Neuronal stem cell (in vitro differentiated cells): ENCODE measurements around the gene MGAT5B.

Experiments
- DNase-seq: peaks from one replicate; pipeline ENCODE4 v3.0.0-alpha.2; 2013; ENCODE audit warnings: low spot score
- H2AFZ ChIP-seq: one replicate; pipeline ENCODE4 v1.6.1; 2013; ENCODE audit warnings: mild to moderate bottlenecking, low read length, inconsistent platforms
- H2AK5ac ChIP-seq: 2 replicates; pipeline ENCODE4 v1.6.1; 2013; ENCODE audit warnings: low read depth, mild to moderate bottlenecking, inconsistent platforms, low read length, moderate library complexity, mixed read lengths
- H2BK120ac ChIP-seq: 2 replicates; pipeline ENCODE4 v1.6.1; 2013; ENCODE audit warnings: low read depth, mild to moderate bottlenecking, inconsistent platforms, low read length, moderate library complexity, mixed read lengths
- H2BK12ac ChIP-seq: one replicate; pipeline ENCODE4 v1.6.1; 2013; ENCODE audit warnings: low read length, inconsistent platforms
- H2BK15ac ChIP-seq: 2 replicates; pipeline ENCODE4 v1.6.1; 2013; ENCODE audit warnings: mild to moderate bottlenecking, low read length, inconsistent platforms, mixed read lengths
- H2BK5ac ChIP-seq: one replicate; pipeline ENCODE4 v1.6.1; 2013; ENCODE audit warnings: inconsistent platforms, mild to moderate bottlenecking, low read length, moderate library complexity
- H3K14ac ChIP-seq: one replicate; pipeline ENCODE4 v1.6.1; 2013; ENCODE audit warnings: low read length, inconsistent platforms
- H3K18ac ChIP-seq: 2 replicates; pipeline ENCODE4 v1.6.1; 2013; ENCODE audit warnings: low read length, inconsistent platforms
- H3K23ac ChIP-seq: 2 replicates; pipeline ENCODE4 v1.6.1; 2013; ENCODE audit warnings: low read depth, mild to moderate bottlenecking, mixed read lengths, low read length, inconsistent platforms; ENCODE audit not compliant: poor library complexity
- H3K27ac ChIP-seq: replicated peaks from 3 replicates; pipeline ENCODE4 v1.5.1; 2013; ENCODE audit warnings: low read length, inconsistent platforms
- H3K27me3 ChIP-seq, 3 experiments: 2 replicates each; pipeline ENCODE4 v1.6.1; 2013; ENCODE audit warnings: low read length in 3 of 3, mild to moderate bottlenecking in 2 of 3, inconsistent platforms in 1 of 3, low read depth in 1 of 3, mixed read lengths in 1 of 3, moderate library complexity in 1 of 3; ENCODE audit not compliant: control insufficient read depth in 3 of 3, insufficient read depth in 3 of 3
- H3K36me3 ChIP-seq, 2 donors: replicated peaks in 1 of 2; 2 replicates each; pipeline ENCODE4 v1.6.1; 2013; ENCODE audit warnings: low read length in 2 of 2; ENCODE audit not compliant: control insufficient read depth in 2 of 2, insufficient read depth in 2 of 2
- H3K4ac ChIP-seq: 2 replicates; pipeline ENCODE4 v1.6.1; 2013; ENCODE audit warnings: inconsistent platforms, mild to moderate bottlenecking, low read length, moderate library complexity
- H3K4me1 ChIP-seq, 2 donors: 1 replicate in 1 of 2; 2 replicates in 1 of 2; pipeline ENCODE4 v1.6.1; 2013; ENCODE audit warnings: low read length in 2 of 2, low read depth in 1 of 2; ENCODE audit not compliant: control insufficient read depth in 2 of 2, insufficient read depth in 1 of 2
- H3K4me2 ChIP-seq: one replicate; pipeline ENCODE4 v1.6.1; 2013; ENCODE audit warnings: mild to moderate bottlenecking, low read length, inconsistent platforms; ENCODE audit not compliant: insufficient read depth, poor library complexity, severe bottlenecking
- H3K4me3 ChIP-seq, 2 donors: 2 replicates each; pipeline ENCODE4 v1.5.1; 2013; ENCODE audit warnings: low read length in 2 of 2, mild to moderate bottlenecking in 2 of 2, inconsistent platforms in 1 of 2, moderate library complexity in 1 of 2
- H3K79me1 ChIP-seq: one replicate; pipeline ENCODE4 v1.6.1; 2013; ENCODE audit warnings: low read depth, mild to moderate bottlenecking, inconsistent platforms, low read length, moderate library complexity
- H3K9ac ChIP-seq: one replicate; pipeline ENCODE4 v1.6.1; 2013; ENCODE audit warnings: mild to moderate bottlenecking, low read depth, low read length, inconsistent platforms; ENCODE audit not compliant: poor library complexity
- H3K9me3 ChIP-seq, 2 donors: replicated peaks in 1 of 2; 2 replicates each; pipeline versions ENCODE3 to v1.6.1; 2013; ENCODE audit warnings: low read length in 2 of 2, mild to moderate bottlenecking in 2 of 2, inconsistent platforms in 1 of 2, low read depth in 1 of 2, mixed read lengths in 1 of 2, moderate library complexity in 1 of 2; ENCODE audit not compliant: control insufficient read depth in 2 of 2, insufficient read depth in 1 of 2
- H4K8ac ChIP-seq: one replicate; pipeline ENCODE4 v1.6.1; 2013; ENCODE audit warnings: low read depth, mild to moderate bottlenecking, inconsistent platforms, low read length, moderate library complexity
- H4K91ac ChIP-seq: one replicate; pipeline ENCODE4 v1.6.1; 2013; ENCODE audit warnings: low read length, low read depth, mild to moderate bottlenecking, inconsistent platforms; ENCODE audit not compliant: poor library complexity
- WGBS, 2 donors: extraction: QIAGEN DNeasy Blood & Tissue Kit; methylation state at CpG; one replicate each; pipeline ENCODE4 v1.1.7; 2013; ENCODE audit warnings: missing lambda C conversion rate in 2 of 2, mixed read lengths in 1 of 2; ENCODE audit not compliant: insufficient read length in 2 of 2, insufficient replicate concordance in 1 of 2; ENCODE audit errors: extremely low coverage in 2 of 2; 5-methylcytosine and 5-hydroxymethylcytosine counted together

MGAT5B gene

GRCh38 chr17:76922967-76923366, 54.8 kb downstream of the MGAT5B start:
- DNase-seq, result no peak
- H3K4me3 ChIP-seq, result no peak overlapping the region
- peak overlapping the region; percentile 24 for H3K9ac ChIP-seq

GRCh38 chr17:76923491-76923890, 55.3 kb downstream of the MGAT5B start:
- Histone ChIP-seq H2BK12ac (no peak overlapping the region), H3K18ac (peak overlapping the region; percentile 77), H3K4me3 (no peak overlapping the region), H3K27me3 (no peaks in the 10 kb centered on the region), H3K27ac (no peak overlapping the region), H2BK5ac (no peak overlapping the region), H2BK120ac (no peak overlapping the region), H2AFZ (no peak overlapping the region), H3K9me3 (no peaks in the 10 kb centered on the region), H3K36me3 (peaks cover 0 to 27% of the 10 kb centered on the region in 2 donors), H3K79me1 (no peaks in the 10 kb centered on the region), H2AK5ac (no peak overlapping the region), H3K14ac (no peak overlapping the region), H4K91ac (no peak overlapping the region), H3K4me2 (no peak overlapping the region), H2BK15ac (peak overlapping the region; percentile 23), H3K4me1 (peaks cover 0 to 14% of the 10 kb centered on the region in 2 donors), H3K9ac (peak overlapping the region; percentile 24), H3K23ac (peak overlapping the region; percentile 6), H3K4ac (no peak overlapping the region), H4K8ac (no peak overlapping the region)
- DNase-seq, result no peak
- no CpG with 5 or more reads among the region's 13 CpGs for WGBS, 2 donors

More at GRCh38 chr17:76922967-76923366, 54.8 kb downstream of the MGAT5B start:
- Histone ChIP-seq H2BK5ac (no peak overlapping the region), H2AFZ (no peak overlapping the region), H2BK12ac (no peak overlapping the region), H2BK120ac (no peak overlapping the region), H3K27me3 (no peaks in the 10 kb centered on the region), H4K8ac (no peak overlapping the region), H3K27ac (no peak overlapping the region), H3K18ac (no peak overlapping the region), H3K36me3 (peaks cover 0 to 27% of the 10 kb centered on the region in 2 donors), H3K4me1 (peaks cover 0 to 14% of the 10 kb centered on the region in 2 donors), H3K4ac (no peak overlapping the region), H2BK15ac (peak overlapping the region; percentile 23), H3K79me1 (no peaks in the 10 kb centered on the region), H2AK5ac (no peak overlapping the region), H3K23ac (no peak overlapping the region), H4K91ac (no peak overlapping the region), H3K14ac (peak overlapping the region; percentile 75), H3K9me3 (no peaks in the 10 kb centered on the region), H3K4me2 (no peak overlapping the region)
- WGBS, 2 donors, result no CpG with 5 or more reads among the region's 13 CpGs

- DNase-seq, result no peak
- Histone ChIP-seq H3K4me3 (no peak overlapping the region), H3K9me3 (no peaks in the 10 kb centered on the region), H3K79me1 (no peaks in the 10 kb centered on the region), H2AFZ (no peak overlapping the region), H3K36me3 (peaks cover 0 to 35% of the 10 kb centered on the region in 2 donors), H4K91ac (no peak overlapping the region), H3K23ac (peak overlapping the region; percentile 31), H3K4ac (no peak overlapping the region), H2AK5ac (peak overlapping the region; percentile 41), H2BK5ac (no peak overlapping the region), H3K9ac (no peak overlapping the region), H2BK15ac (peak overlapping the region; percentile 55), H4K8ac (peak overlapping the region; percentile 1), H3K4me2 (no peak overlapping the region), H2BK120ac (no peak overlapping the region), H2BK12ac (no peak overlapping the region), H3K14ac (no peak overlapping the region), H3K27ac (no peak overlapping the region), H3K18ac (peak overlapping the region; percentile 89), H3K4me1 (peaks cover 0 to 14% of the 10 kb centered on the region in 2 donors), H3K27me3 (no peaks in the 10 kb centered on the region)
- WGBS, 2 donors, result no CpG with 5 or more reads among the region's 32 CpGs
These were observed 56.4 kb downstream of the MGAT5B start for GRCh38 chr17:76924345-76925342.

- no peaks in the 10 kb centered on the region for H3K27me3 ChIP-seq
- H2AFZ ChIP-seq, result no peak overlapping the region
- no peak overlapping the region for H4K8ac ChIP-seq
- peaks cover 0 to 14% of the 10 kb centered on the region in 2 donors for H3K4me1 ChIP-seq
- H3K79me1 ChIP-seq, result no peaks in the 10 kb centered on the region
- DNase-seq, result no peak
- peak overlapping the region; percentile 58 for H2AK5ac ChIP-seq
- H3K14ac ChIP-seq, result no peak overlapping the region
- H2BK12ac ChIP-seq, result no peak overlapping the region
- H3K9me3 ChIP-seq, result no peaks in the 10 kb centered on the region
- H3K4me3 ChIP-seq, result no peak overlapping the region
- no peak overlapping the region for H3K18ac ChIP-seq
- H4K91ac ChIP-seq, result no peak overlapping the region
- H2BK120ac ChIP-seq, result no peak overlapping the region
- no peak overlapping the region for H2BK15ac ChIP-seq
- H3K27ac ChIP-seq, result no peak overlapping the region
- no peak overlapping the region for H3K4me2 ChIP-seq
- H3K23ac ChIP-seq, result no peak overlapping the region
- H3K9ac ChIP-seq, result no peak overlapping the region
- WGBS, 2 donors, result no CpG with 5 or more reads among the region's 8 CpGs
- H3K36me3 ChIP-seq, result peaks cover 0 to 43% of the 10 kb centered on the region in 2 donors
- no peak overlapping the region for H2BK5ac ChIP-seq
- H3K4ac ChIP-seq, result no peak overlapping the region
These were observed 57.3 kb downstream of the MGAT5B start for GRCh38 chr17:76925441-76925891.
